Head of caudate nucleus (tissue), 42 donors: ENCODE results near the gene PPTC7.
A peak's percentile ranks its signal among the peaks of the same experiment; 100 is the strongest.
"Not testable (repeated sequence)": the region's sequence is repeated elsewhere in the genome, so short reads cannot be mapped to it uniquely, and the experiment has no call there.

Experiments used
- DNase-seq, 42 donors: peaks; one replicate each; pipeline versions ENCODE4 v3.0.0 to v3.0.0-alpha.2; 2020 to 2021; ENCODE audit warnings: mixed read lengths in 7 of 42
- intact Hi-C: fragments of 100-400 bp; cut with DNase I; formaldehyde crosslinking; loops from one replicate; pipeline ENCODE4 v1.15.0; 2022

The PPTC7 gene, protein sequence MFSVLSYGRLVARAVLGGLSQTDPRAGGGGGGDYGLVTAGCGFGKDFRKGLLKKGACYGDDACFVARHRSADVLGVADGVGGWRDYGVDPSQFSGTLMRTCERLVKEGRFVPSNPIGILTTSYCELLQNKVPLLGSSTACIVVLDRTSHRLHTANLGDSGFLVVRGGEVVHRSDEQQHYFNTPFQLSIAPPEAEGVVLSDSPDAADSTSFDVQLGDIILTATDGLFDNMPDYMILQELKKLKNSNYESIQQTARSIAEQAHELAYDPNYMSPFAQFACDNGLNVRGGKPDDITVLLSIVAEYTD

GRCh38 chr12:110583137-110584059, at the start of gene PPTC7:
PPTC7 (minus strand) TSS chr12:110583318; CDS start chr12:110583031, 287 bp downstream.
- intact Hi-C loops, result loop anchor here (5.0 kb wide), 2 partner anchors 81 to 116 kb away; partner anchors contain the start of genes FAM216A, GPN3, RAD9B and VPS29
- peak; percentile 97 to 99 (median 98) for DNase-seq

- no peak for DNase-seq
- intact Hi-C loops, result no loop called here
Observed at GRCh38 chr12:110627500-110628195, 44.5 kb upstream of the PPTC7 start.

- intact Hi-C loops, result no loop called here
- DNase-seq, result no peak
Observed at GRCh38 chr12:110622582-110622981, 39.5 kb upstream of the PPTC7 start.

DNA sequence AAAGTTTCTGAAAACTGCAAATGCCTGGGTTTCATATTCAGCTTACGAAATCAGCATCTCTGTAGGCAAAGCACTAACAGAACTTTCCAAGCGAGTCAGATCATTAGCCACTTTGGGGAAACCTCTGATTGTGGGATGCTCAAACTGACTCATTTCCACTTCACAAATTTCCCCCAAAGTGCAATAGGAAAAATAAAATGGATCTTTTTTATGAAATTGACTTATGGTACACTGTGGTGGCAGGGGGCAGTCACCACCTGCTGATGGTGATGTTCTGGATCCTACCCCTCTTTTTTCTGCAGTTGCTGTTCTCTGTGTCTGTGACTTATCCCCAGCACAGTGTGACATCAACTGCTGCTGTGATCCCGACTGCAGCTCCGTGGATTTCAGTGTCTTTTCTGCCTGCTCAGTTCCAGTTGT, 36.4 kb upstream of the PPTC7 start:
- DNase-seq, result peak in 1 of 42 donors; percentile 13
- intact Hi-C loops, result no loop called here

GRCh38 chr12:110616471-110617115, 33.5 kb upstream of the PPTC7 start:
- intact Hi-C loops, result no loop called here
- DNase-seq, result no peak

DNA sequence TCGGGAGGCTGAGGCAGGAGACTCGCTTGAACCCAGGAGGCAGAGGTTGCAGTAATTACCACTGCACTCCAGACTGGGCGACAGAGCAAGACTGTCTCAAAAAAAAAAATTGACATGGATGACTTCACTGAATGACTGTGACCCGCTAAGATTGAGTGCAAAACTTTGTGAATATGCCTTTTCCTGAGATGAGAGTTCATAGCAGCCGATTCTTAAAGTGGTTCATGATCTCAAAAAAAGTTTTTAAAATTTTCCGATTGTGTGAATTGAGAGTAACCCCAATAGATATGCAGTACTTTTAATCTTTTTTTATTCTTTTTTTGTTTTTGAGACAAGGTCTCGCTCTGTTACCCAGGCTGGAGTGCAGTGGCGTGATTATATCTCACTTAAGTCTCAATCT, 32.1 kb upstream of the PPTC7 start:
- intact Hi-C loops, result no loop called here
- DNase-seq, result no peak

GRCh38 chr12:110613771-110614684, 30.9 kb upstream of the PPTC7 start, which contains the start of gene TCTN1:
TCTN1 (plus strand) TSS chr12:110614129; CDS start chr12:110614183, 54 bp downstream.
- DNase-seq, result peak; percentile 93 to 99 (median 98)
- intact Hi-C loops, result no loop called here

- intact Hi-C loops, result no loop called here
Observed at GRCh38 chr12:110613071-110613770, 30.1 kb upstream of the PPTC7 start.

DNA sequence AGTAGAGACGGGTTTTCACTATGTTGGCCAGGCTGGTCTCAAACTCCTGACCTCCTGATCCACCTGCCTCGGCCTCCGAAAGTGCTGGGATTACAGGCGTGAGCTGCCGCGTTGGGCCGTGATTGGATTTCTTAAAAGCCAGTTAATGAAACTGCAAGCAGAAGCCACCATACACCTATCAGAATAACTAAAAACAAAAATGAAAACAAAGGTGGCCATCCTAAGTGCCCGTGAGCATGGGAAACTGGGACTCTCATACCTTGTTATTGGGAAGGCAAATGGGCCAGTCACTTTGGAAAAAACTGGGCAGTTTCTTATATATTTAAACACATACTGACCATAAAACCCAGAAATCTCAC, 23.1 kb upstream of the PPTC7 start:
- no peak for DNase-seq
- intact Hi-C loops, result no loop called here

More at GRCh38 chr12:110613071-110613770, 30.1 kb upstream of the PPTC7 start:
- DNase-seq, result peak in 5 of 42 donors; percentile 5 to 48 (median 19)

GRCh38 chr12:110602085-110602814, 19.1 kb upstream of the PPTC7 start:
- DNase-seq, result peak in 27 of 42 donors; percentile 14 to 80 (median 51)
- intact Hi-C loops, result loop anchor here (5.0 kb wide), 2 partner anchors 100 to 150 kb away; partner anchors contain the start of genes ARPC3, RAD9B and VPS29

- intact Hi-C loops, result loop anchor here (5.0 kb wide), 2 partner anchors 98 to 148 kb away; partner anchors contain the start of genes ARPC3, RAD9B and VPS29
- DNase-seq, result peak in 1 of 42 donors; percentile 10
Observed at GRCh38 chr12:110600254-110600653, 17.1 kb upstream of the PPTC7 start.

DNA sequence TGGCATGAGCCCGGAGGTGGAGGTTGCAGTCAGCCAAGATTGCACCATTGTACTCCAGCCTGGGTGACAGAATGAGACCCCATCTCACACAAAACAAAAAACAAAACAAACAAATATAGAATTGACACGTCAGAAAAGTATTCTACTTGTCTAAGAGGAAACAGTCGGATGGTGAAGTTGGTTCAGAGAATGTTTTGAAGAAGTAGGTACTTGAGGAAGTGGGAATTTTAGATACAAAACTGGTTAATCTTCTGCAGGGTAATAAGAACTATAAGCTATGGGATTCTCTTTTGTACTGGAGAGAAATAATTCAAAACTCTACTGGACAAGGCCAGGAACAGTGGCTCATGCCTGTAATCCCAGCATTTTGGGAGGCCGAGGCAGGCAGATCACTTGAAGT, 16.2 kb upstream of the PPTC7 start:
- no peak for DNase-seq
- intact Hi-C loops, result loop anchor here (5.0 kb wide), 1 partner anchor 47 kb away; no protein-coding TSS in a partner anchor

GRCh38 chr12:110597885-110598284, 14.8 kb upstream of the PPTC7 start:
- no peak for DNase-seq
- intact Hi-C loops, result loop anchor here (5.0 kb wide), 1 partner anchor 46 kb away; no protein-coding TSS in a partner anchor

GRCh38 chr12:110592919-110593318, 9.8 kb upstream of the PPTC7 start:
- DNase-seq, intact Hi-C loops: not testable (repeated sequence)

DNA sequence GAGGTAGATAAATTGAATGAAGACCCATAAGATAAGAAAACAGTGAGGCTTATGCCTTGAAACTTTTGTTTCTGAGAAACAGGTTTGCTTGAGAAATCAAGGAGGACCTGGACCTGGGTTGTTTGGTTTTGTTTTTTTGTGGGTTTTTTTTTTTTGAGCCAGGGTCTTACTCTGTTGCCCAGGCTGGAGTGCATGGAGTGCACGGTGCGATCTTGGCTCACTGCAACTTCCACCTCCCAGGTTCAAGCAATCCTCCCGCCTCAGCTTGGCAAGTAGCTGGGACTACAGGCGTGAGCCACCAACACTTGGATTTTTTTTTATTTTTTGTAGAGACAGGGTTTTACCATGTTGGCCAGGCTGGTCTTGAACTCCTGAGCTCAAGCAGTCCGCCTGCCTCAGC, 9.0 kb upstream of the PPTC7 start:
- no peak for DNase-seq
- intact Hi-C loops, result no loop called here

- intact Hi-C loops, result no loop called here
- DNase-seq, result no peak
Observed at GRCh38 chr12:110591451-110592051, 8.4 kb upstream of the PPTC7 start.
